Tibial artery (tissue), 4 donors: ENCODE measurements around the gene WWP2.
A peak's percentile ranks its signal among the peaks of the same experiment; 100 is the strongest.

ENCODE experiments used
- DNase-seq, 2 donors: peaks; one replicate each; pipeline ENCODE4 v3.0.0-alpha.2; 2019
- H3K27ac ChIP-seq, 2 donors: fragments of 200-600 bp; sonication (generic) in 1 of 2; 1 replicate in 1 of 2; 2 replicates in 1 of 2; pipeline ENCODE4 v1.5.1; 2018 to 2019; ENCODE audit warnings: mild to moderate bottlenecking in 1 of 2
- H3K27me3 ChIP-seq, 2 donors: fragments of 200-600 bp; sonication (generic) in 1 of 2; one replicate each; pipeline versions ENCODE4 v1.5.1 to v1.6.0; 2016 to 2019
- H3K36me3 ChIP-seq, 3 donors: fragments of 200-600 bp; sonication (generic) in 2 of 3; one replicate each; pipeline ENCODE4 v1.5.1; 2016 to 2019; ENCODE audit warnings: mild to moderate bottlenecking in 2 of 3
- H3K4me1 ChIP-seq, 4 donors: fragments of 200-600 bp; sonication (generic) in 2 of 4; 1 replicate in 3 of 4; 2 replicates in 1 of 4; pipeline ENCODE4 v1.5.1; 2016 to 2019
- H3K4me3 ChIP-seq, 2 donors: fragments of 200-600 bp; sonication (generic) in 1 of 2; 1 replicate in 1 of 2; 2 replicates in 1 of 2; pipeline ENCODE4 v1.5.1; 2018 to 2019; ENCODE audit warnings: mild to moderate bottlenecking in 2 of 2
- H3K9me3 ChIP-seq, 3 donors: fragments of 200-600 bp; sonication (generic) in 1 of 3; one replicate each; pipeline ENCODE4 v1.5.1; 2016 to 2019
- intact Hi-C: fragments of 100-400 bp; cut with DNase I; formaldehyde crosslinking; loops from one replicate; pipeline ENCODE4 v1.15.0; 2023; ENCODE audit warnings: low total_unique reads
- TF ChIP-seq, protein P1 (sequence below), 2 experiments: fragments of 200-600 bp in 1 of 2; fragments of 450-650 bp in 1 of 2; IDR thresholded peaks; one replicate each; pipeline ENCODE4 v1.5.1; 2017 to 2019; ENCODE audit warnings: antibody characterized with exemption in 2 of 2, mild to moderate bottlenecking in 1 of 2, moderate library complexity in 1 of 2

WWP2 gene

DNA sequence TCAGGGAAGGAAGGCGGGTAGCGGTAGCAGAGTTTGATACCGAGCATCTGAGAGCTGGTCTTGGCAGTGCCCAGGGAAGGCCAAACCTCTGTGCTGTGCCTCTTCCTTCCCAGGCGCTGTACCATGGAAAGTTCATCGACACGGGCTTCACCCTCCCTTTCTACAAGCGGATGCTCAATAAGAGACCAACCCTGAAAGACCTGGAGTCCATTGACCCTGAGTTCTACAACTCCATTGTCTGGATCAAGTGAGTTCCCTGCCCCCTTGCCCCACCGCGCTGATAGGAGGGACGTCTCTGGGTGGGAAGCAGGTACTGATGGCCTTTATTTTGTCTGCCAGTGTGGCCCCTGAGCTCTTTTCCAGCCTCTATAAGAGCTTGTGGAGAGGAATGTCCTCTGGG, 173.6 kb downstream of the WWP2 start:
- peaks cover 98 to 100% (median 100%) of the 10 kb centered on the region in 3 donors for H3K36me3 ChIP-seq
- TF ChIP-seq, protein P1, sequence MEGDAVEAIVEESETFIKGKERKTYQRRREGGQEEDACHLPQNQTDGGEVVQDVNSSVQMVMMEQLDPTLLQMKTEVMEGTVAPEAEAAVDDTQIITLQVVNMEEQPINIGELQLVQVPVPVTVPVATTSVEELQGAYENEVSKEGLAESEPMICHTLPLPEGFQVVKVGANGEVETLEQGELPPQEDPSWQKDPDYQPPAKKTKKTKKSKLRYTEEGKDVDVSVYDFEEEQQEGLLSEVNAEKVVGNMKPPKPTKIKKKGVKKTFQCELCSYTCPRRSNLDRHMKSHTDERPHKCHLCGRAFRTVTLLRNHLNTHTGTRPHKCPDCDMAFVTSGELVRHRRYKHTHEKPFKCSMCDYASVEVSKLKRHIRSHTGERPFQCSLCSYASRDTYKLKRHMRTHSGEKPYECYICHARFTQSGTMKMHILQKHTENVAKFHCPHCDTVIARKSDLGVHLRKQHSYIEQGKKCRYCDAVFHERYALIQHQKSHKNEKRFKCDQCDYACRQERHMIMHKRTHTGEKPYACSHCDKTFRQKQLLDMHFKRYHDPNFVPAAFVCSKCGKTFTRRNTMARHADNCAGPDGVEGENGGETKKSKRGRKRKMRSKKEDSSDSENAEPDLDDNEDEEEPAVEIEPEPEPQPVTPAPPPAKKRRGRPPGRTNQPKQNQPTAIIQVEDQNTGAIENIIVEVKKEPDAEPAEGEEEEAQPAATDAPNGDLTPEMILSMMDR (IDR thresholded peaks at IDR 0.05) = no peak
- H3K27ac ChIP-seq = peak overlapping the region; percentile 96 to 97
- H3K27me3 ChIP-seq = no peaks in the 10 kb centered on the region
- H3K9me3 ChIP-seq = no peaks in the 10 kb centered on the region
- intact Hi-C loops = no loop called here
- H3K4me3 ChIP-seq = no peak overlapping the region
- peaks cover 0 to 75% (median 25%) of the 10 kb centered on the region in 4 donors for H3K4me1 ChIP-seq
- no peak for DNase-seq

DNA sequence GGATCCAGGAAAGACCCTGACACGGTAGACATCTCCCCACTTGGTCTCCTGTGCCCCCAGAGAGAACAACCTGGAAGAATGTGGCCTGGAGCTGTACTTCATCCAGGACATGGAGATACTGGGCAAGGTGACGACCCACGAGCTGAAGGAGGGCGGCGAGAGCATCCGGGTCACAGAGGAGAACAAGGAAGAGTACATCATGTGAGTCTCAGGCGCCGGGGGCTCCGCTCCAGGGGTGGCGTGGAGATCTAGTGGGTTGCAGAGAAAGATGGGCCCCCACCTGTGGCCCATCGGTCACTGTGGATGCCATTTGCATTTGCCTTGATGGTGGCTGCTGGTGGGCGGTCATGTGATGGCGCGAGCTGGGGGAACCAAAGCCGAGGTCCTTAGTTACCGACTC, 174.1 kb downstream of the WWP2 start:
- H3K36me3 ChIP-seq = peaks cover 93 to 100% (median 100%) of the 10 kb centered on the region in 3 donors
- DNase-seq = peak in 1 of 2 donors; percentile 50

DNA sequence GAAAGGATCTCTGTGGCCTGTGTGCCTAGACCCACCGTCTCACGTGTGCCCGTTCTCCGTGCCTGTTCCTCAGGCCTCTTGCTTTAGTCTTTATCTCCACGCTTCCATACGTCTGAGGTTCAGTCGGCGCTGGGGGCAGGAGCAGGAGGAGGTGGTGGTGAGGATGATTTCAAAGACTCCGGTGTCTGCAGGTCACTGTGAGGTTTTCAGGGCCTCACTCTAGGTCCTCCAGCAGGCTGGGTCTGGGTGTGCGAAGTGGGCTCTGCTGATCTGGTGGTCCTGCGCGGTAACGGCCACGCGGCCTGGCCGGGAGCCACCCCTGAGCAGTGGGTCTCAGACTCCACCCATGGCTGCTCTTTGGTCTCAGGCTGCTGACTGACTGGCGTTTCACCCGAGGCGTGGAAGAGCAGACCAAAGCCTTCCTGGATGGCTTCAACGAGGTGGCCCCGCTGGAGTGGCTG, 174.6 kb downstream of the WWP2 start:
- H3K4me1 ChIP-seq = peaks cover 0 to 75% (median 32%) of the 10 kb centered on the region in 4 donors
- intact Hi-C loops = no loop called here
- H3K9me3 ChIP-seq = no peaks in the 10 kb centered on the region
- TF ChIP-seq, protein P1 (IDR thresholded peaks at IDR 0.05) = no peak
- H3K27ac ChIP-seq = peak overlapping the region; percentile 96 to 97
- DNase-seq = peak in 1 of 2 donors; percentile 57
- peaks cover 88 to 100% (median 96%) of the 10 kb centered on the region in 3 donors for H3K36me3 ChIP-seq
- H3K27me3 ChIP-seq = no peaks in the 10 kb centered on the region
- no peak overlapping the region for H3K4me3 ChIP-seq

More for the DNA sequence above, 174.1 kb downstream of the WWP2 start:
- no peaks in the 10 kb centered on the region for H3K27me3 ChIP-seq
- peak overlapping the region; percentile 96 to 97 for H3K27ac ChIP-seq
- TF ChIP-seq, protein P1 (IDR thresholded peaks at IDR 0.05) = no peak
- peaks cover 0 to 75% (median 28%) of the 10 kb centered on the region in 4 donors for H3K4me1 ChIP-seq
- H3K9me3 ChIP-seq = no peaks in the 10 kb centered on the region
- no peak overlapping the region for H3K4me3 ChIP-seq
- intact Hi-C loops = no loop called here

DNA sequence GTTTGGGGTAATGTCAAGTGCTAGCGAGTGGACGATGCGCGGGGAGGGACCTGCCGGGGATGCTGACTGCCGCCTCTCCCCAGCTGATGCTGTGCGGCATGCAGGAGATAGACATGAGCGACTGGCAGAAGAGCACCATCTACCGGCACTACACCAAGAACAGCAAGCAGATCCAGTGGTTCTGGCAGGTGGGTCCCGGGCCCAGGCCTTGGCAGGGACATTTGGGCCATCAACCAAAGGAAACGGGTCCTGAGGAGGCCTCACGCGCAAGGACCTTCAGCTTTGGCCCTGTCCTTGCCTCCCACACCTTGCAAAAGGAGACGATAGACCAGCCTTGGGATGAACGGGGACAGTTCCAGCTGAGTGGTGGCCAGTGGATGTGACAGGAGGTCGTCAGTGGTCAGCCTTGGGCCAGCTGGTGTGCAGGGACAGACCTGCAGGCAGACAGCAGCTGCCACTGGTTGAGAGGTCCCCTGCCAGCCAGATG, 175.4 kb downstream of the WWP2 start:
- Histone ChIP-seq H3K4me1 (peaks cover 0 to 75% (median 33%) of the 10 kb centered on the region in 4 donors), H3K9me3 (no peaks in the 10 kb centered on the region), H3K27me3 (no peaks in the 10 kb centered on the region), H3K36me3 (peaks cover 81 to 93% (median 89%) of the 10 kb centered on the region in 3 donors), H3K27ac (peak overlapping the region; percentile 96 to 97), H3K4me3 (no peak overlapping the region)
- peak in 1 of 2 donors; percentile 63 for DNase-seq
- intact Hi-C loops = no loop called here
- TF ChIP-seq, protein P1 (IDR thresholded peaks at IDR 0.05) = no peak

DNA sequence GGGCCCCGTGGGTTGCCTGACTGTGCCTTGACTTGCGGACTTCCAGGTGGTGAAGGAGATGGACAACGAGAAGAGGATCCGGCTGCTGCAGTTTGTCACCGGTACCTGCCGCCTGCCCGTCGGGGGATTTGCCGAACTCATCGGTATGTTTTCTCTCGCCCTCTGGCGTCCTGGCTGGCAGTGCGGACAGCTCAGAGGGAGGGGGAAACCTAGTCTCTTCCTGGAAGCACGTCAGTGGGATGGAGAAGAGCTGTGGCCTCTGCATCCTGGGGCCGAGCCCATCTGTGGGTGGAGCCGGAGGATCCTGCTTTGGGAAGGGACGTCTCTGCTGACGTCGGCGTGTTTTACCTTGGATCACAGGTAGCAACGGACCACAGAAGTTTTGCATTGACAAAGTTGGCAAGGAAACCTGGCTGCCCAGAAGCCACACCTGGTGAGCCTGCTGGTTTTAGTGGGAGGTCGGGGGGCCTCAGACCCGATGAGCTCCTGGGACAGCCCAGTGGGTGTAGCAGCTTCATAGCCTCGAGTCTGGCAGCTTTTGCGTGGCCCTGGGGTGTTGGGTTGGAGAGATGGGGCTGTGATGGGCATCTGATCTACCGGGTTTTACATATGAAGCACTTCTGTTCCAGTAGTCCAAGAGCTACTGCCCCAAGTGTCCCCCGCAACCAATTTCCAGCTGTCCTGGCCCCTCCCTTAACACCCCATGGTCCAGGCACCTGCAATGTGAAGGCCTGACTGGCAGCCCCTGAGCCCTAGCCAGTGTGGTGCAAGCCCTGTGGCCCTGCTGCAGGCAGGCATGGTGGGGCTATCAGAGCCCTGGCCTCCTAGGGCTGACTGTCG, 177.1 kb downstream of the WWP2 start:
- TF ChIP-seq, protein P1 (IDR thresholded peaks at IDR 0.05) = no peak
- intact Hi-C loops = no loop called here
- no peaks in the 10 kb centered on the region for H3K9me3 ChIP-seq
- H3K4me1 ChIP-seq = peaks cover 0 to 65% (median 28%) of the 10 kb centered on the region in 4 donors
- H3K27me3 ChIP-seq = no peaks in the 10 kb centered on the region
- peak in 1 of 2 donors; percentile 62 for DNase-seq
- peaks cover 64 to 76% (median 72%) of the 10 kb centered on the region in 3 donors for H3K36me3 ChIP-seq
- peak overlapping the region; percentile 96 to 97 for H3K27ac ChIP-seq
- H3K4me3 ChIP-seq = no peak overlapping the region
